HepG2 (cell line): Measurements from ENCODE around the gene S100A10.

ENCODE experiments used
- ARHGAP35 ChIP-seq: sonication (generic); formaldehyde crosslinking; IDR thresholded peaks from 2 replicates; pipeline ENCODE4 v1.9.0; 2022; ENCODE audit warnings: mild to moderate bottlenecking, inconsistent platforms, moderate library complexity, missing genetic modification reagents, borderline replicate concordance
- BHLHE40 ChIP-seq: IDR thresholded peaks from 2 replicates; pipeline ENCODE4 v1.6.1; 2011; ENCODE audit warnings: low read length, improper control_type of control experiment
- CC2D1A ChIP-seq: sonication (generic); formaldehyde crosslinking; IDR thresholded peaks from 2 replicates; pipeline ENCODE4 v1.8.1; 2023; ENCODE audit warnings: mild to moderate bottlenecking, missing genetic modification reagents
- SP1 ChIP-seq, 2 experiments: fragments of 450-650 bp in 1 of 2; sonication (generic) in 1 of 2; formaldehyde crosslinking in 1 of 2; IDR thresholded peaks; 2 replicates each; pipeline versions ENCODE4 v1.4.0 to v1.6.1; 2016 to 2020; ENCODE audit warnings: missing genetic modification reagents in 1 of 2
- TF ChIP-seq, protein P1 (sequence below): sonication (generic); formaldehyde crosslinking; IDR thresholded peaks from 2 replicates; pipeline ENCODE4 v1.5.0; 2020; ENCODE audit warnings: mild to moderate bottlenecking, missing genetic modification reagents, moderate library complexity
- TF ChIP-seq, protein P2 (sequence below): sonication (generic); formaldehyde crosslinking; conservative IDR thresholded peaks from 2 replicates; pipeline ENCODE4 v1.4.0; 2020; ENCODE audit warnings: missing genetic modification reagents

GRCh38 chr1:151948506-151948905 lies 45.2 kb downstream of the S100A10 start:
- TF ChIP-seq, protein P1, sequence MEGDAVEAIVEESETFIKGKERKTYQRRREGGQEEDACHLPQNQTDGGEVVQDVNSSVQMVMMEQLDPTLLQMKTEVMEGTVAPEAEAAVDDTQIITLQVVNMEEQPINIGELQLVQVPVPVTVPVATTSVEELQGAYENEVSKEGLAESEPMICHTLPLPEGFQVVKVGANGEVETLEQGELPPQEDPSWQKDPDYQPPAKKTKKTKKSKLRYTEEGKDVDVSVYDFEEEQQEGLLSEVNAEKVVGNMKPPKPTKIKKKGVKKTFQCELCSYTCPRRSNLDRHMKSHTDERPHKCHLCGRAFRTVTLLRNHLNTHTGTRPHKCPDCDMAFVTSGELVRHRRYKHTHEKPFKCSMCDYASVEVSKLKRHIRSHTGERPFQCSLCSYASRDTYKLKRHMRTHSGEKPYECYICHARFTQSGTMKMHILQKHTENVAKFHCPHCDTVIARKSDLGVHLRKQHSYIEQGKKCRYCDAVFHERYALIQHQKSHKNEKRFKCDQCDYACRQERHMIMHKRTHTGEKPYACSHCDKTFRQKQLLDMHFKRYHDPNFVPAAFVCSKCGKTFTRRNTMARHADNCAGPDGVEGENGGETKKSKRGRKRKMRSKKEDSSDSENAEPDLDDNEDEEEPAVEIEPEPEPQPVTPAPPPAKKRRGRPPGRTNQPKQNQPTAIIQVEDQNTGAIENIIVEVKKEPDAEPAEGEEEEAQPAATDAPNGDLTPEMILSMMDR (CRISPR knock-in tag): no peak
- TF ChIP-seq ARHGAP35 (no peak), BHLHE40 (no peak), SP1 (IDR thresholded peaks at IDR 0.05) (no peak), SP1 (CRISPR knock-in tag; IDR thresholded peaks at IDR 0.05) (no peak), CC2D1A (no peak)
- TF ChIP-seq, protein P2, sequence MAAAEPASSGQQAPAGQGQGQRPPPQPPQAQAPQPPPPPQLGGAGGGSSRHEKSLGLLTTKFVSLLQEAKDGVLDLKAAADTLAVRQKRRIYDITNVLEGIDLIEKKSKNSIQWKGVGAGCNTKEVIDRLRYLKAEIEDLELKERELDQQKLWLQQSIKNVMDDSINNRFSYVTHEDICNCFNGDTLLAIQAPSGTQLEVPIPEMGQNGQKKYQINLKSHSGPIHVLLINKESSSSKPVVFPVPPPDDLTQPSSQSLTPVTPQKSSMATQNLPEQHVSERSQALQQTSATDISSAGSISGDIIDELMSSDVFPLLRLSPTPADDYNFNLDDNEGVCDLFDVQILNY: no peak
